GM12878 (cell line): ENCODE results near the gene MAP3K7. TPM values are rescaled to one million over a fixed set of nuclear protein-coding genes. Genes with fewer than 3 reads are reported as not detected.

Experiments used
- ATAC-seq: fragments of 200-7000 bp; cut with Tn5 transposase; 3 replicates; pipeline ENCODE4 v1.9.1; 2020; ENCODE audit warnings: mild to moderate bottlenecking, moderate library complexity
- BruUV-seq: library from RNA; stranded (reverse); fragments of 400-500 nt; replicated peaks from 2 replicates; lab custom pipeline; 2021; lab: Mats Ljungman, UMichigan
- CTCF ChIA-PET: fragments of 300-600 bp; sonication (Branson Sonifier 250); formaldehyde crosslinking; extraction: SDS; loops from one replicate; lab custom pipeline; 2021; ENCODE audit warnings: inconsistent platforms; lab: Yijun Ruan, JAX
- POLR2A ChIA-PET: fragments of 350-600 bp; formaldehyde crosslinking; extraction: SDS; loops from one replicate; lab custom pipeline; 2021; ENCODE audit warnings: inconsistent platforms; lab: Charles Lee
- RAD21 ChIA-PET: fragments of 300-600 bp; sonication (Branson Sonifier 250); formaldehyde crosslinking; loops from one replicate; lab custom pipeline; 2023; ENCODE audit warnings: antibody characterized with exemption; ENCODE audit not compliant: unreplicated experiment; lab: Charles Lee
- SMC1A ChIA-PET: fragments of 300-600 bp; sonication (Branson Sonifier 250); formaldehyde crosslinking; loops from one replicate; lab custom pipeline; 2023; ENCODE audit not compliant: unreplicated experiment, uncharacterized antibody; lab: Charles Lee
- DNase-seq: peaks from one replicate; pipeline ENCODE4 v3.0.0-alpha.2; 2011; ENCODE audit warnings: low read depth, low spot score
- FAIRE-seq: peaks from 3 replicates; lab custom pipeline; 2011; peaks lifted over from hg19 to GRCh38; lab: Jason Lieb, UNC
- H2AFZ ChIP-seq: 2 replicates; pipeline ENCODE4 v1.6.0; 2011; ENCODE audit warnings: low read depth, low read length, control low read depth; ENCODE audit not compliant: control insufficient read depth
- H3K27ac ChIP-seq: 2 replicates; pipeline ENCODE4 v1.5.1; 2011; ENCODE audit warnings: control low read depth; ENCODE audit not compliant: control insufficient read depth, insufficient read depth
- H3K27me3 ChIP-seq, 2 experiments: replicated peaks in 1 of 2; 2 replicates each; pipeline versions ENCODE4 v1.6.0 to v1.6.1; 2011; ENCODE audit warnings: low read length in 1 of 2; ENCODE audit not compliant: control insufficient read depth in 2 of 2, insufficient read depth in 2 of 2
- H3K36me3 ChIP-seq, 2 experiments: 2 replicates each; pipeline ENCODE4 v1.5.1; 2011; ENCODE audit warnings: low read length in 1 of 2; ENCODE audit not compliant: control insufficient read depth in 2 of 2, insufficient read depth in 2 of 2
- H3K4me1 ChIP-seq: 2 replicates; pipeline ENCODE4 v1.6.1; 2011; ENCODE audit warnings: mild to moderate bottlenecking, low read length, moderate library complexity, mixed read lengths; ENCODE audit not compliant: control insufficient read depth, insufficient read depth
- H3K4me2 ChIP-seq: 2 replicates; pipeline ENCODE4 v1.6.0; 2011; ENCODE audit warnings: control low read depth; ENCODE audit not compliant: control insufficient read depth, insufficient read depth
- H3K4me3 ChIP-seq: fragments of 200-600 bp; sonication (generic); 2 replicates; pipeline ENCODE4 v1.5.1; 2016
- H3K79me2 ChIP-seq: 2 replicates; pipeline ENCODE4 v1.6.0; 2011; ENCODE audit warnings: low read length; ENCODE audit not compliant: control insufficient read depth, insufficient read depth
- H3K9ac ChIP-seq: 2 replicates; pipeline ENCODE4 v1.8.0; 2011; ENCODE audit warnings: low read length, control low read depth, mixed read lengths; ENCODE audit not compliant: control insufficient read depth, insufficient read depth
- H3K9me3 ChIP-seq: replicated peaks from 3 replicates; pipeline ENCODE4 v1.5.1; 2011; ENCODE audit warnings: mild to moderate bottlenecking, low read length; ENCODE audit not compliant: control insufficient read depth, insufficient read depth
- H4K20me1 ChIP-seq: 2 replicates; pipeline ENCODE4 v1.6.0; 2011; ENCODE audit not compliant: control insufficient read depth, insufficient read depth
- BACH1 ChIP-seq: fragments of 450-650 bp; IDR thresholded peaks from 2 replicates; pipeline ENCODE4 v1.6.1; 2017; ENCODE audit warnings: mild to moderate bottlenecking, borderline replicate concordance
- CBX3 ChIP-seq: fragments of 200-600 bp; sonication (generic); IDR thresholded peaks from 2 replicates; pipeline ENCODE4 v1.6.1; 2016; ENCODE audit warnings: low read depth, borderline replicate concordance
- E4F1 ChIP-seq: fragments of 450-650 bp; IDR thresholded peaks from 2 replicates; pipeline ENCODE4 v1.6.1; 2018; ENCODE audit warnings: borderline replicate concordance, mild to moderate bottlenecking; ENCODE audit not compliant: partially characterized antibody
- ELK1 ChIP-seq: IDR thresholded peaks from 2 replicates; pipeline ENCODE4 v1.6.1; 2012; ENCODE audit warnings: low read depth, low read length, improper control_type of control experiment
- GABPA ChIP-seq: IDR thresholded peaks from 2 replicates; pipeline ENCODE4 v1.6.1; 2014; ENCODE audit warnings: antibody characterized with exemption, low read depth, mild to moderate bottlenecking, inconsistent platforms
- JUND ChIP-seq: IDR thresholded peaks from 2 replicates; pipeline ENCODE4 v1.6.1; 2012; ENCODE audit warnings: low read depth, mild to moderate bottlenecking, low read length, improper control_type of control experiment, moderate library complexity
- KAT2A ChIP-seq: conservative IDR thresholded peaks from 2 replicates; pipeline ENCODE4 v1.6.1; 2011; ENCODE audit warnings: low read depth, low read length; ENCODE audit not compliant: control insufficient read depth
- KDM1A ChIP-seq: fragments of 200-600 bp; sonication (generic); IDR thresholded peaks from 2 replicates; pipeline ENCODE4 v1.6.1; 2016; ENCODE audit warnings: borderline replicate concordance
- POLR2AphosphoS5 ChIP-seq: IDR thresholded peaks from 2 replicates; pipeline ENCODE4 v1.6.1; 2011; ENCODE audit warnings: mild to moderate bottlenecking, low read length, inconsistent platforms
- RUNX3 ChIP-seq: IDR thresholded peaks from 2 replicates; pipeline ENCODE4 v1.6.1; 2012; ENCODE audit warnings: low read length, inconsistent platforms
- SMARCA5 ChIP-seq: fragments of 450-650 bp; IDR thresholded peaks from 2 replicates; pipeline ENCODE4 v1.6.1; 2017; ENCODE audit warnings: mild to moderate bottlenecking
- STAT3 ChIP-seq: IDR thresholded peaks from 2 replicates; pipeline ENCODE4 v1.6.1; 2011; ENCODE audit warnings: low read depth, low read length, improper control_type of control experiment
- TCF12 ChIP-seq: IDR thresholded peaks from 2 replicates; pipeline ENCODE4 v1.6.1; 2011; ENCODE audit warnings: low read depth, mild to moderate bottlenecking, low read length
- ZNF274 ChIP-seq: IDR thresholded peaks from one replicate; pipeline ENCODE4 v1.8.0; 2011; ENCODE audit not compliant: insufficient read length, insufficient read depth
- WGBS: methylation state at CpG from one replicate; pipeline ENCODE4 v1.1.6; 2016; ENCODE audit warnings: low lambda C conversion rate; ENCODE audit not compliant: insufficient replicate concordance, insufficient coverage; ENCODE audit errors: missing lambda C conversion rate; 5-methylcytosine and 5-hydroxymethylcytosine counted together
- in situ Hi-C: fragments of 300-500 bp; cut with MboI; formaldehyde crosslinking; loops from 9 replicates; pipeline ENCODE4 v1.14.3; 2018; ENCODE audit warnings: mixed read lengths
- intact Hi-C: fragments of 100-400 bp; cut with micrococcal nuclease; formaldehyde crosslinking; loops from one replicate; pipeline ENCODE4 v1.14.2; 2022; ENCODE audit not compliant: unreplicated experiment
- polyA plus RNA-seq, 11 experiments: library from polyadenylated mRNA; depleted of rRNA in 4 of 11; unstranded in 6 of 11; stranded (reverse) in 5 of 11; fragments of >200 nt; fragmentation: Nextera tagmentation in 4 of 11; fragmentation: Illumina TruSeq in 1 of 11; extraction: Ambion mirVana in 4 of 11; extraction: Trizol in 1 of 11; gene quantifications; 1 replicate in 1 of 11; 2 replicates in 10 of 11; pipeline versions ENCODE4 v1.2.1 to v1.2.3, GENCODE V29; 2011 to 2016; ENCODE audit warnings: inconsistent platforms in 2 of 11, missing spikeins in 2 of 11, low read depth in 1 of 11
- total RNA-seq, 4 experiments: library from RNA; depleted of rRNA in 3 of 4; stranded (reverse); fragments of >200 nt in 3 of 4; fragmentation: Illumina TruSeq in 1 of 4; extraction: Trizol in 1 of 4; gene quantifications; 2 replicates each; pipeline versions ENCODE4 v1.2.1 to v1.2.3, GENCODE V29; 2013 to 2021

The MAP3K7 gene
- total and polyA plus RNA-seq, 10 of the 15 experiments (the other 5 are each of a cell fraction or from before 2014, with no cell fraction given) = 7.0 to 42.6 (median 22.0) TPM

GRCh38 chr6:90572856-90573255, 14.0 kb downstream of the MAP3K7 start:
- no peak overlapping the region for H3K4me3 ChIP-seq
- H3K79me2 ChIP-seq = no peaks in the 10 kb centered on the region; the same call in 1 of the 2 replicates
- POLR2A ChIA-PET = interaction anchor here (0.5 kb wide), 1 partner anchor 14 kb away, joined by 4 read pairs; no protein-coding TSS in a partner anchor
- no peaks in the 10 kb centered on the region for H3K27me3 ChIP-seq
- intact Hi-C loops (no loop called here), in situ Hi-C loops (no loop called here)
- DNase-seq (no peak), ATAC-seq (no peak), FAIRE-seq (no peak)
- no peaks in the 10 kb centered on the region for H3K9me3 ChIP-seq
- no peak overlapping the region for H3K9ac ChIP-seq
- no peak overlapping the region for H3K4me2 ChIP-seq
- H4K20me1 ChIP-seq = no peaks in the 10 kb centered on the region; the same call in 1 of the 2 replicates
- H3K27ac ChIP-seq = no peak overlapping the region
- H3K4me1 ChIP-seq = no peaks in the 10 kb centered on the region
- 95% methylated on average over 2 of the region's 2 CpGs for WGBS
- RAD21 ChIA-PET = no interaction called here
- SMC1A ChIA-PET = interaction anchor here (2.2 kb wide), 1 partner anchor 10 kb away, joined by 6 read pairs; no protein-coding TSS in a partner anchor
- H3K36me3 ChIP-seq = no peaks in the 10 kb centered on the region; a peak in 2 of 4 replicates
- TF ChIP-seq KAT2A = no peak
- TF ChIP-seq BACH1 = no peak
- TF ChIP-seq POLR2AphosphoS5 = no peak
- TF ChIP-seq E4F1 = no peak
- no peak for TF ChIP-seq ELK1
- no peak for TF ChIP-seq KDM1A
- no peak for TF ChIP-seq CBX3
- no peak for TF ChIP-seq RUNX3
- TF ChIP-seq TCF12 = no peak
- TF ChIP-seq STAT3 = no peak
- no peak for TF ChIP-seq JUND
- TF ChIP-seq SMARCA5 = no peak
- TF ChIP-seq ZNF274 = no peak
- TF ChIP-seq GABPA = no peak
- H2AFZ ChIP-seq = no peak overlapping the region
- BruUV-seq = no TSS peak
- CTCF ChIA-PET = interaction anchor here (0.5 to 1.0 kb wide), 2 partner anchors 11 to 861 kb away, joined by 3 read pairs; no protein-coding TSS in a partner anchor
